HG03045 (cell line): ENCODE results near the gene BRAT1.

Experiments used
- ATAC-seq: cut with Tn5 transposase; IDR thresholded peaks from one replicate; pipeline ENCODE4 v1.9.1; 2021; ENCODE audit warnings: mild to moderate bottlenecking, moderate library complexity; ENCODE audit not compliant: unreplicated experiment

Gene BRAT1

DNA sequence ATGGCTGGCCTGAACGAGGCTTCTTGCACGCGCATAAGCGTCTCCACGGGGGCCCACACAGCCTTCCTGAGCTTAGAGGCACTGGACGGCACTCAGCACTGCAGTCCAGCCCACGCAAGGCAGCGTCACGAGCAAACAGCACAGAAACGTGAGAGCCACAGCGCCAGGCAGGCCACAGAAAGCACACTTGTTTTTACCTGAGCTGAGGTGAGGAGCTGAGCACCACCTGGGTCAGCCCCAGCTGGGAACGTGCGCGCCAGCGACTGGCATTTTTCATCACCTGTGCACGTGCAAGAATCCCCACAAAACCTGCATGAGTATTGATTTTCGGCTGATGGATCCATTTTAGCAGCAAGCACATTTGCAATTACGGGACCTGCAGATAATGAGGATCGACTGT, 30.1 kb upstream of the BRAT1 start:
- ATAC-seq: no peak

DNA sequence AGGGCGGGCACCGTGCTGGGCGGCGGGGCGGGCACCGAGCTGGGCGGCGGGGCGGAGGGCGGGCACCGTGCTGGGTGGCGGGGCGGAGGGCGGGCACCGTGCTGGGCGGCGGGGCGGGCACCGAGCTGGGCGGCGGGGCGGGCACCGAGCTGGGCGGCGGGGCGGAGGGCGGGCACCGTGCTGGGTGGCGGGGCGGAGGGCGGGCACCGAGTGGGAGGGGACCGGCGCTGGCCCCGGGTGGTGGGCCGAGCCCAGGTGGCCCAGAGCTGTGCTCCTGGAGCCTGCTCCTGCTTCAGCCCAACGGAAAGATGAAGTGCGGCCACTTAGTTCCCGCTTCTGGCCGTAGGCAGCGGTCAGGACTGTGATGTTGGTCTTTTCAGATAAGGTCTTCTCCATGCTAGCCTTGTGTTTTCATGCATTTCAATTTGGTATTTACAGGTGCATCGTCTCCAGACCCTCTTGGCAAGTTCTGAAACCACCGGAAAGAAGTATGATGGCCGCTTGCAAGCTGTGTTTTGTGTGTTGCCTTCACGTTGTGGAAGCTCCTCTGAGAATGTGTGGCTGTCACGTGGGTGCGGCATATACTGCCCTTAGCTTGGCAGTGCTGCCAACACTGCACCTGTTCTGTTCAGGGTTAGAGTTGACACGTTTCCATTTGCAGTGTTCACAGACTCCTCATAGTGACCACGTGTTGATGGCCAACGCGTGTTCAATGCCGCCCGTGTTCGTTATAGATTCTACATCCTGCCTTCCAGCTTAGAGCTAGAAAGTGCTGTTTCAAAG, 28.7 kb upstream of the BRAT1 start:
- ATAC-seq: no peak

DNA sequence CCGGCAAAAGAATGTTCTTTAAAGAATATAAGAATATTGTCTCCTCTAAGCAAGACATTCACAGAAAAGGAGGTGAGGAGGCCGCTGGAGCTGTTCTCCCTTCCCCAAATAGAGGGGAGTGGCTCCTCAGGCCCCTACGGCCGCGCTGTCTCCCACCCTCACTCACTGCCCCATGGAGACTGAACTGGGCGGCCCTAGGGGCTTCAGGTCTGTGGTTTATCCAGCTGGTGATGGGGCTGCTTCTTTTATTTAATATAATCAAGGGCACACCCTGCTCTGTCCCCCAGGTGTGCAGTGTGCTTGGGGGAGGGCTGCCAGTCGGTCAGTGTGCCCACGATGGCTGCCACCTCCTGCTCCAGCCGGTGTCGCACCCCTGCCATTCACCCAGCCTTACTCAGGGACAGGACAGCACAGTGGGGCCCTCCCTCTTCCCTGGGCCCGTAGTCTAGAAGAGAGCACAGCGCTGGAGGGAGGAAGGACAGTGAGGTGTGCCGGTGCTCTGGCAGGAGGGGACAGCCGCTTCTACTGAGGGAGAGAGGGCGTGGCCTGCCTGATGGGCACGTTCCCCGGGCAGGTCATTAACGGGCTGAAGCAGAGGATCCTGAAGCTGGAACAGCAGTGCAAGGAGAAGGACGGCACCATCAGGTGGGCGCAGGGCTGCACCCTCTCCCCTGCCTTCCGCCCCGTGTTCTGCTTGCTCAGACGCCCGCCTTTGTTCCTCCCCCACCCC, 26.8 kb upstream of the BRAT1 start:
- no peak for ATAC-seq

- ATAC-seq: no peak
These were observed 25.3 kb upstream of the BRAT1 start for GRCh38 chr7:2580636-2581035.

DNA sequence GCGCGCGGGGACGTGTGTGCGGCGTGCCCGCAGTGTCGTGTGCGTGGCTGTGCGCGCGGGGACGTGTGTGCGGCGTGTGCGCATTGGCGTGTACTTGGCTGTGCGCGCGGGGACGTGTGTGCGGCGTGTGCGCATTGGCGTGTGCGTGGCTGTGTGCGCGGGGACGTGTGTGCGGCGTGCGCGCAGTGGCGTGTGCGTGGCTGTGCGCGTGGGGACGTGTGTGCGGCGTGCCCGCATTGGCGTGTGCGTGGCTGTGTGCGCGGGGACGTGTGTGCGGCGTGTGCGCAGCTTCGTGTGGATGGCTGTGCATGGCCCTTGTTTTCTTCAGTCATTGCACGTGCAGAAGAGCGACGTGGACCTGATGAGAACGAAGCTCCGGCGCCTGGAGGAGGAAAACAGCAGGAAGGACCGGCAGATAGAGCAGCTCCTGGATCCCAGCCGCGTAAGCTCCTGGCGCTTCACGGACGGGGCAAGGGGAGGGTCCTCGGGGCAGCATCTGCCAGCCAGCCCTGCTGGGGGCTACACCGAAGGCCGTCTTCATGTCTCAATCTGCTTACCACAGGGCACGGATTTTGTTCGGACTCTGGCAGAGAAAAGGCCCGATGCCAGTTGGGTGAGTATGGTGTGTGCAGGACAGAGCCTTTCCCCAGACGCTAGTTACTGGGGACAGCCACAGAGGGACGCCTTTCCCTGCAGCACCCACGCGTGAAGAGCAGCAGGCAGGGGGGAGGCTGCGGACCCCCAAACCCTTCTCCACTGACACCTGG, 22.8 kb upstream of the BRAT1 start:
- no peak for ATAC-seq

- ATAC-seq: no peak
These were observed 21.6 kb upstream of the BRAT1 start for GRCh38 chr7:2576742-2577491.

GRCh38 chr7:2575733-2576340, 20.5 kb upstream of the BRAT1 start:
- ATAC-seq: no peak

GRCh38 chr7:2575046-2575732, 19.9 kb upstream of the BRAT1 start:
- ATAC-seq: no peak

GRCh38 chr7:2573761-2574160, 18.4 kb upstream of the BRAT1 start:
- ATAC-seq: no peak

DNA sequence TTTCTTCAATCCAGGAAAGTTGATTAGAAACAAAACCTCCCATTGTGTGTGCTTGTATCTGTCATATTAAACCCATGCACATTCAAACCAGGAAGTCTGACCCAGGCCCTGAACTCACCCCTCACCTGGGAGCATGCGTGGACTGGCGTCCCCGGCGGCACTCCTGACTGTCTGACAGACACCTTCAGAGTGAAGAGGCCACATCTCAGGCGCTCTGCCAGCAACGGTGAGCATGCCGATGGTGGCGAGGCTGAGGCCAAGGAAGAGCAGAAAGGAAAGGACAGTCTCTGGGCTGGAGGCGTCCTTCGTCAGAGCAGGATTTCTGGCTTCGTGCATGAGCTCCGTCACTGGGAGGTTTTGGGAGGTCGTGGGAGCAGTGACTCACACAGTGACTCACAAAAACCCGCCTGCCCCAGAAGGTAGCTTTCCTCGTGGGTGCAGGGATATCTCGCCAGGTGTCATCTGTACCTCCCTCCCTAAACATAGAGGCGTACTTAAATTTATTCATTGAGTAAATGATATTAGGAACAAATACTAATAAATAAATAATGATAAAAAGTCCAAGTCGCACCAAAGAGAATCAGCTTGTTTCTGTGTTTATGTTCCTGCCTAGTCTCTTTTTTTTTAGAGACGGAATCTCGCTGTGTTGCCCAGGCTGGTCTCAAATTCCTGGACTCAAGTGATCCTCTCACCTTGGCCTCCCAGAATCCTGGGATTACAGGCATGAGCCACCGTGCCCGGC, 16.9 kb upstream of the BRAT1 start:
- ATAC-seq: no peak

GRCh38 chr7:2571409-2571808, 16.1 kb upstream of the BRAT1 start:
- no peak for ATAC-seq

DNA sequence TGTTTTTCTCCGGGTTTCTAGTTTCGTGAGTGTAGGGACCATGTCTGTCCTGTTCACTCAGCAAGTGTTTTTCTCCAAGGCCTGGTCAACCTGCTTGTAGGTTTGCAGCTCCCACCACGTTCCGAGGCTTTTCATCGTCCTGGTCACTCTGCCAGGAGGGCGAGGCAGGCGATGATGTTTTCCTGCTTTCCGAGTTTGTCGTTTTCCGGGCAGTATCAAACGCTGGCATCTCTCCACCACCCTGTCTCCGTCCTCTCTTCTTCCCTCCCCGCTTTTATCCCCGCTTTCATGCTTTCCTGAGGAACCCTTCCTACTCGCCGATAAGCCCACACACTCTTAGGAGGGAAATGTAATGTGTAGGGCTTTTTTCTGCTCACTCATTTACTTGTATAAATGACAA, 14.7 kb upstream of the BRAT1 start:
- ATAC-seq: no peak

GRCh38 chr7:2569421-2569820, 14.1 kb upstream of the BRAT1 start:
- no peak for ATAC-seq

DNA sequence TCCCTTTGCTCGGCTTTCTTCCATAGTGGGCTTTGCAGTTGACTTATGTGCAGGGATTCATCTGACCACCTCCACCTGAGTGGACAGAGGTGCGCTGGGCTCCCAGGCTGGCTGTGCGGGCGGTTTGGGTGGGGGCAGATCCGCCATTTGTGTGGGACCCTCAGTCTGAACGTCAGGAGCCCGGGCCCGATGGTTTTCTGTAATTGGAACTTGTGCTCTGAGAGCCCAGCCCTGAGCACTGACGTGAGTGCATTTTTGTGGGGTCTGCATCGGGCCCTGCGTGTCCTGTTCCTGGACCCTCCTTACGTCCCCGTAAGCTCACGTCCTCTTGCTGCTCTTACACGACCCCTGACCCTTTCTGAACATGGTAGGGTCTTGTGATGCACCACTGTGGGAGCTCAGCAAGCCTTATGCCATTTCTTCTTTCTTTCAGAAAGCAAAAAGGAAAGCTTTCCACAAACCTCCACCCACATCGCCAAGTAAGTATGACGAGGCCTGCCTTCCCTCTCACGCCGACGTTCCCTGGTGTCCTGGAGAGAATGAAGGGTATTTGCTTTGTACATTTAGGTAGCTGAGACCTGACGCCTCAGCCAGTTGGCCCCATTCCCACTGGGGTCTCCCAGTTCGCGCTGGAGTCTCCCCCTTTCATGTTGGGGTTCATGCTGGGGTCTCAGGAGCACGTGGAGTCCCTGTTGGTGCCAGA, 13.3 kb upstream of the BRAT1 start:
- no peak for ATAC-seq

DNA sequence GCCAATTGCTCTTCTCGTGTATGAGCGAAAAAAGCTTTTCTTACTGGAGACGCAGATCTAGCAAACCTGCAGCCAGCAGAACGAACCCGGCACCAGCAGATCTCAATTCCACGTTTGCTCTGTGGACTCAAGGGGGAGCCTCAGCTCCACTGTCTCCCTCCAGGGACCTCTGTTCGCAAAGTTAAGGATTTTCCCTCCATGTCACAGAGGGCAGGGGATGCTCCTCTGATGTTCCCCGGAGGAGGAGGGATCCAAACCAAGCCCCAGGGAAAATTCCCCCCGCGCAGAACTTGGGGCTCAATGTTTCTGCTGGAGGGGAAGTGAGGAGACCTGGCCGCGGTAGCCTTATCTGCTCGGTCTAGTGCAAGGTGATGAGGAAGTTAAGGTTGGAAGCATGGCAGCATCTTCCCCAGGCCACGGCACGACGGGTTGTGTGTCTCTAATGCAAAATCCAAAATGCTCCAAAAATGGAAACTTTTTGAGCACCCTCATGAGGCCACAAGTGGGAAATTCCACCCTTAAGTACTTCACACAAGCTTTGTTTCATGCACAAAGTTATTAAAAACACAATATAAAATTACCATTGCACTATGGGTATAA, 12.5 kb upstream of the BRAT1 start:
- ATAC-seq: no peak

GRCh38 chr7:2566890-2567678, 11.8 kb upstream of the BRAT1 start:
- peak; percentile 79 for ATAC-seq

DNA sequence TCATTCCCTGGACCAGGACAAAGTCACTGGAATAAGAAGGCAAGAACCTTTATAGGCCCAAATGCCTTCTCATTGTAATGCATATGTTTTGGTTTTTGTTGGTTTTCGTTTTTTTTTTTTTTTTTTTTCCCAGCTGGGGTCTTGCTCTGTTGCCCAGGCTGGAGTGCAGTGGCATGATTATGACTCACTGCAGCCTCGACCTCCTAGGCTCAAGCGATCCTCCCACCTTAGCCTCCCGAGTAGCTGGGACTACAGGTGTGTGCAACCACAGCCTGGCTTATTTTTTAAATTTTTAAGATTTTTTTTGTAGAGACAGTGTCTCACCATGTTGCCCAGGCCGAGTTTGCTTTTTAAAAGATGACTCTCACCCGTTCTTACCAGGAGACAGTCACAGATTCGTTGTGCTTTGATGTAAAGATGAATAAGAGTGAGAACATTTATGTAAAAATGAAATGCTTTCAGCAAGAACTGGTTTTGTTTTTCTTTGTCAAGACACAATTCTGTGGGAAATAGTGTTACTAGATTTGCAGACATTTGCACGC, 11.1 kb upstream of the BRAT1 start:
- ATAC-seq: peak; percentile 13
